ENCODE measurements around the gene C2orf68. TPM values are rescaled to one million over a fixed set of nuclear protein-coding genes. Genes with fewer than 3 reads are reported as not detected.

Gene C2orf68
- total and polyA plus RNA-seq, 2 of the 8 experiments (the other 6 are each of a cell fraction or from before 2014, with no cell fraction given), result 46.3 to 49.4 TPM

- no peak for TF ChIP-seq EP300 (IDR thresholded peaks at IDR 0.05; ENCODE audit: borderline replicate concordance in 1 of 2, low read depth in 2 of 2, low read length in 2 of 2)
- no peak for TF ChIP-seq RAD21 (IDR thresholded peaks at IDR 0.05 in 1 of 2, conservative IDR thresholded peaks at IDR 0.05 in 1 of 2; ENCODE audit: low read depth in 2 of 2, low read length in 2 of 2)
- no peak for TF ChIP-seq USF2 (IDR thresholded peaks at IDR 0.05; ENCODE audit: low read length)
- no peak for TF ChIP-seq JUND (IDR thresholded peaks at IDR 0.05; ENCODE audit: low read length)
- no peak for TF ChIP-seq CHD2 (IDR thresholded peaks at IDR 0.05; ENCODE audit: low read length)
- no peak for TF ChIP-seq TAF7 (optimal IDR thresholded peaks at IDR 0.05; ENCODE audit: borderline replicate concordance, low read depth, low read length)
- no peak for TF ChIP-seq NRF1 (IDR thresholded peaks at IDR 0.05; ENCODE audit: low read depth, low read length)
- no peak for TF ChIP-seq CTCF (IDR thresholded peaks at IDR 0.05; ENCODE audit: control extremely low read depth in 1 of 3, insufficient read depth in 1 of 3, low read depth in 1 of 3, low read length in 3 of 3)
These were observed 23.8 kb upstream of the C2orf68 start (continued) for GRCh38 chr2:85635636-85636035.
